Measurements from ENCODE around the gene DEXI. TPM values are rescaled to one million over a fixed set of nuclear protein-coding genes. Genes with fewer than 3 reads are reported as not detected.

The DEXI gene
- total and polyA plus RNA-seq, 9 donors: 26.5 to 73.4 (median 45.7) TPM

DNA sequence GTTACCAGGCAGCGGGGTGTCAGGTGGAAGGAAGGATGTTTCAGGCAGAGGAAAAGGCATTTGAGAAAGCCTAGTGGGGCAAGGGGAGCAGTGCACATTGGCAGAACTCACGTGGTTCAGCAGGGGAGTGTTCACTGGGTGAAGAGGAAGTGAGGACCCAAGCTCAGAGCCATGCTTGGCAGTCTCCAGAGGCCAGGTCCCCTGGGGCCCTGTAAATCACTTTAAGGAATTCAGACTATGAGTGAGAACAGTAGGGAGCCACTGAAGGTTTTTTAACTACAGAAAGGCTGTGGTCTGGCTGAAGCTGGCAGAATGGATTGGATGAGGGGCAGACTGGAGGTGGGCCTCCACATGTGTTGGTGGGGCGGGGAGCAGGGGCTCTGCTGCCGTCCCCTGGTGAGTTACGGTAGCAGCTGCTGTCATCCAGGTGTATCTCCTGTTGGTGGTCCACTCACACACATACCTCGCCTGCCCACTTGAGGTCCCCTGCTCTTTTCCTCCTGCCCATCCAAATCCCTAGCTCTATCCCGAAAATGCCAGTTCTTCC lies 7.2 kb upstream of the DEXI start:
- no peak for DNase-seq
- peaks cover 6% of the 10 kb centered on the region for H3K4me1 ChIP-seq (ENCODE audit: insufficient read depth)
- H3K36me3 ChIP-seq: no peaks in the 10 kb centered on the region
- intact Hi-C loops (cut with DNase I): no loop called here
- no peaks in the 10 kb centered on the region for H3K9me3 ChIP-seq
- no peak overlapping the region for H3K4me3 ChIP-seq
- no peak overlapping the region for H3K27ac ChIP-seq
- TF ChIP-seq POLR2A (IDR thresholded peaks at IDR 0.05): no peak
- TF ChIP-seq, protein P1, sequence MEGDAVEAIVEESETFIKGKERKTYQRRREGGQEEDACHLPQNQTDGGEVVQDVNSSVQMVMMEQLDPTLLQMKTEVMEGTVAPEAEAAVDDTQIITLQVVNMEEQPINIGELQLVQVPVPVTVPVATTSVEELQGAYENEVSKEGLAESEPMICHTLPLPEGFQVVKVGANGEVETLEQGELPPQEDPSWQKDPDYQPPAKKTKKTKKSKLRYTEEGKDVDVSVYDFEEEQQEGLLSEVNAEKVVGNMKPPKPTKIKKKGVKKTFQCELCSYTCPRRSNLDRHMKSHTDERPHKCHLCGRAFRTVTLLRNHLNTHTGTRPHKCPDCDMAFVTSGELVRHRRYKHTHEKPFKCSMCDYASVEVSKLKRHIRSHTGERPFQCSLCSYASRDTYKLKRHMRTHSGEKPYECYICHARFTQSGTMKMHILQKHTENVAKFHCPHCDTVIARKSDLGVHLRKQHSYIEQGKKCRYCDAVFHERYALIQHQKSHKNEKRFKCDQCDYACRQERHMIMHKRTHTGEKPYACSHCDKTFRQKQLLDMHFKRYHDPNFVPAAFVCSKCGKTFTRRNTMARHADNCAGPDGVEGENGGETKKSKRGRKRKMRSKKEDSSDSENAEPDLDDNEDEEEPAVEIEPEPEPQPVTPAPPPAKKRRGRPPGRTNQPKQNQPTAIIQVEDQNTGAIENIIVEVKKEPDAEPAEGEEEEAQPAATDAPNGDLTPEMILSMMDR (IDR thresholded peaks at IDR 0.05): no peak
- TF ChIP-seq EP300 (IDR thresholded peaks at IDR 0.05): no peak
- H3K27me3 ChIP-seq: no peaks in the 10 kb centered on the region
- 75 to 80% (median 79%) methylated on average over 7 of the region's 7 CpGs for WGBS, 3 donors

DNA sequence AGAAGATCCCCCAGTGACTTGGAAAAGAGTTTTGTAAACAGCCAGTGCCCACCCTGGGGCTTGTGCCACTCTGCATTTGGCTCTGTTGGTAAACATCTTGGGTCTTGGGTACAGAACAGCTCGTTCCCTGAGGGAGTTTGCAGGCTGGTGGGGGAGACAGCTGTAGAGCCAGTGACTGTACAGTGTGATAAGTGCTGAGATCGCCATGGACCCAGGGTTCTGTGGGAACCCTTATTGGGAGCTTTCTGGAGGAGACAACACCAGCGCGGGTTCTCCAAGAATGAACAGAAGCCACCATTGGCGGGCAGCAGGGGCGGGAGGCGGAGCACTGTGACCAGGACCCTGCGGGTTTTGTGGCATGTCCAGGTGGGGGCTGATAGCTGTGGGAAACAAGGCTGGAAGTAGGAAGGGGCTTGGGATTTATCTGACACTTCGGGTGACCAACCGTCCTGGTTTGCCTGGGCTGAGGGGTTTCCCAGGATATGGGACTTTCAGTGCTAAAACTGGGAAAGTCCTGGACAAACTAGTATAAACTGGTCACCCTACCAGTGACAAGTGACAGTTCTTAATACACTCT lies 5.0 kb upstream of the DEXI start:
- no peak overlapping the region for H3K4me3 ChIP-seq
- no peak for DNase-seq
- intact Hi-C loops (cut with DNase I): no loop called here
- H3K4me1 ChIP-seq (ENCODE audit: insufficient read depth): peaks cover 7% of the 10 kb centered on the region
- H3K9me3 ChIP-seq: no peaks in the 10 kb centered on the region
- WGBS, 3 donors: 76 to 83% (median 82%) methylated on average over 9 to 10 of the region's 10 CpGs
- H3K27me3 ChIP-seq: no peaks in the 10 kb centered on the region
- no peak overlapping the region for H3K27ac ChIP-seq
- no peaks in the 10 kb centered on the region for H3K36me3 ChIP-seq
- TF ChIP-seq EP300 (IDR thresholded peaks at IDR 0.05) (no peak), POLR2A (IDR thresholded peaks at IDR 0.05) (no peak)
- TF ChIP-seq, protein P1 (IDR thresholded peaks at IDR 0.05): no peak

DNA sequence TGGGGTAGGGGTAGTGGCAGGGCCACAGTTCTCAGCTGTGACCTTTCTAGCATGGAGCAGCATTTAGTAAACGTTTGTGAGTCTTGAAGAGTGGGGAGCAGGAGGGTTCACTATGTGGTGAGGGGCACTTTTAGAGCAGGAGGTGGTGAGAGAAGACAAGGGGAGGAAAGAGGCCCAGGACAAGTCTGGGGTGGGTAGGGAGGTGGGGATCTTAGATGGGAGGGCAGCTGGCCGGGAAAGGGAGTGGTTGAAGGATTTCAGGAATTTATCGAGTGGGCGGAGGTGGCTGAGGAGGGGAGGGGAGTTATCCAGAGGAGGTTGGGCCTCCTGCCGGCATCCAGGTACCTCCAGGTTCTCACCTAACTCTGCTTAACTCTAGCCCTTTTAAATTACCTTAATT lies 4.0 kb upstream of the DEXI start:
- TF ChIP-seq, protein P1 (IDR thresholded peaks at IDR 0.05): no peak
- TF ChIP-seq POLR2A (IDR thresholded peaks at IDR 0.05) (no peak), EP300 (IDR thresholded peaks at IDR 0.05) (no peak)
- DNase-seq: no peak
- no peak overlapping the region for H3K27ac ChIP-seq
- WGBS, 3 donors: 32 to 35% (median 34%) methylated on average over 5 of the region's 5 CpGs
- H3K4me3 ChIP-seq: no peak overlapping the region
- H3K9me3 ChIP-seq: no peaks in the 10 kb centered on the region
- intact Hi-C loops (cut with DNase I): no loop called here
- no peaks in the 10 kb centered on the region for H3K36me3 ChIP-seq
- H3K4me1 ChIP-seq (ENCODE audit: insufficient read depth): peaks cover 7% of the 10 kb centered on the region
- H3K27me3 ChIP-seq: no peaks in the 10 kb centered on the region

DNA sequence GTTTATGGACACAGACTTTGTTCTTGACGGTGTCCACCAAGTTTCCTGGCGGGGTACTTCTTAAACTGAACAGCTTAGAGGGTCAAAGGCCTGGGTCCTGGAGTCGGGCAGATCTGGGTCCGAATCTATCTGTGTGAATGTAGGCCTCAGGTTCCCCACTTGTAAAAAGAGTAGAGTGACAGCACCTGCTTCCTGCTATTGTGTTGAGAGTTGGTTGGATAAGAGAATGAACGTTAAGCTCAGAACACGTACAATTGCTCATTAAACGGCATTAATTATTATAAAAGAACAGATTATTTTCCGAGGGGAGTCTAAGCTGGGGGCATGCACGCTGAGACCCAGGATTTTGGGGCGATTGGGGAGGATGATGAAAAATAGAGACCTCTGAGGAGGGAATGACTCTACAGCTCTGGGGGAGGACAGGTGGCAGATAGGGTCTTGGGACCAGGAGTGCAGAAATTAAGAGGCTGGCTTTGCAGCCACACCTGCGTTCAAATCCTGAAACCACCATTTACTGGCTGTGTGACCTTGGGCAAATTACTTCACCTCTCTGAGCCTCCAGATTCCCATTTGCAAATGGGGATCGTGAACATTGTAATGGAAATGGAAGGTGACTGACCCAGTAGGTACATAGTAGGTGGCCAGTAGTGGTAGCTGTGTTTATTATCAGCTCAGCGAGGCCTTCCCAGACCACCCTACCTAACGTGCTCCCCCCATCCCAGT lies 3.0 kb upstream of the DEXI start:
- WGBS, 3 donors: 24 to 28% (median 27%) methylated on average over 14 of the region's 14 CpGs
- TF ChIP-seq EP300 (IDR thresholded peaks at IDR 0.05) (no peak), POLR2A (IDR thresholded peaks at IDR 0.05) (no peak)
- TF ChIP-seq, protein P1 (IDR thresholded peaks at IDR 0.05): no peak
- intact Hi-C loops (cut with DNase I): no loop called here
- no peak overlapping the region for H3K27ac ChIP-seq
- no peaks in the 10 kb centered on the region for H3K27me3 ChIP-seq
- no peaks in the 10 kb centered on the region for H3K9me3 ChIP-seq
- no peaks in the 10 kb centered on the region for H3K36me3 ChIP-seq
- peaks cover 10% of the 10 kb centered on the region for H3K4me1 ChIP-seq (ENCODE audit: insufficient read depth)
- H3K4me3 ChIP-seq: peak overlapping the region; percentile 78
- DNase-seq: no peak
